Duodenal mucosa (tissue), 2 donors: ENCODE results near the gene SCRN1.

Experiments used
- H3K27ac ChIP-seq: one replicate; pipeline ENCODE4 v1.7.0; 2013; ENCODE audit warnings: low read depth, low read length
- H3K27me3 ChIP-seq, 2 donors: one replicate each; pipeline ENCODE4 v1.7.0; 2013; ENCODE audit warnings: low read length in 2 of 2, control low read depth in 1 of 2; ENCODE audit not compliant: insufficient read depth in 2 of 2, control insufficient read depth in 1 of 2
- H3K36me3 ChIP-seq, 2 donors: one replicate each; pipeline ENCODE4 v1.7.0; 2013; ENCODE audit warnings: low read length in 2 of 2, control low read depth in 1 of 2; ENCODE audit not compliant: insufficient read depth in 2 of 2, control insufficient read depth in 1 of 2
- H3K4me1 ChIP-seq, 2 donors: one replicate each; pipeline ENCODE4 v1.7.0; 2013; ENCODE audit warnings: low read length in 2 of 2, control low read depth in 1 of 2; ENCODE audit not compliant: insufficient read depth in 2 of 2, control insufficient read depth in 1 of 2
- H3K4me3 ChIP-seq, 2 donors: one replicate each; pipeline ENCODE4 v1.7.0; 2013; ENCODE audit warnings: low read length in 2 of 2, low read depth in 1 of 2
- H3K9ac ChIP-seq, 2 donors: one replicate each; pipeline ENCODE4 v1.7.0; 2013; ENCODE audit warnings: low read length in 2 of 2, low read depth in 1 of 2
- H3K9me3 ChIP-seq, 2 donors: one replicate each; pipeline ENCODE4 v1.7.0; 2013; ENCODE audit warnings: low read length in 2 of 2, control low read depth in 1 of 2; ENCODE audit not compliant: control insufficient read depth in 1 of 2

Gene SCRN1

GRCh38 chr7:29957521-29958310, 31.9 kb downstream of the SCRN1 start:
- no peaks in the 10 kb centered on the region for H3K9me3 ChIP-seq
- no peaks in the 10 kb centered on the region for H3K27me3 ChIP-seq
- no peaks in the 10 kb centered on the region for H3K36me3 ChIP-seq
- no peak overlapping the region for H3K27ac ChIP-seq
- no peak overlapping the region for H3K9ac ChIP-seq
- no peaks in the 10 kb centered on the region for H3K4me1 ChIP-seq
- no peak overlapping the region for H3K4me3 ChIP-seq

DNA sequence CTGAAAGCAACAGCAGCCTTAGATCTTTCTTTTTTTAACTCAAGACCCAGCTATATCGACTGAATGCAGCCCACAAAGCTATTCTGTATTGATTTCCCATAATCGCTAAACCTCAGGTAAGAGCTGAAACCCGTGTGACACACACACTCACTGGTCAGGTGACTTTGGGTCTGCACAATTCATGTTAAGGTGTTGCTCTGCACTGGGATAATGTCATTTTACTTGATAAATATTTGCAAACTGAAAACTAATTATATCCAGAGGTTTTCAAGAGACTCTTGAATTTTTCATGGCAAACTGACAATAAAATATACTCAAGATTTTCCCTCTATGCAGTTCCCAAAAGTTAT, 33.1 kb downstream of the SCRN1 start:
- peaks cover 0 to 6% of the 10 kb centered on the region in 2 donors for H3K36me3 ChIP-seq
- no peak overlapping the region for H3K9ac ChIP-seq
- no peaks in the 10 kb centered on the region for H3K4me1 ChIP-seq
- H3K27me3 ChIP-seq, result no peaks in the 10 kb centered on the region
- H3K27ac ChIP-seq, result no peak overlapping the region
- H3K9me3 ChIP-seq, result no peaks in the 10 kb centered on the region
- no peak overlapping the region for H3K4me3 ChIP-seq

DNA sequence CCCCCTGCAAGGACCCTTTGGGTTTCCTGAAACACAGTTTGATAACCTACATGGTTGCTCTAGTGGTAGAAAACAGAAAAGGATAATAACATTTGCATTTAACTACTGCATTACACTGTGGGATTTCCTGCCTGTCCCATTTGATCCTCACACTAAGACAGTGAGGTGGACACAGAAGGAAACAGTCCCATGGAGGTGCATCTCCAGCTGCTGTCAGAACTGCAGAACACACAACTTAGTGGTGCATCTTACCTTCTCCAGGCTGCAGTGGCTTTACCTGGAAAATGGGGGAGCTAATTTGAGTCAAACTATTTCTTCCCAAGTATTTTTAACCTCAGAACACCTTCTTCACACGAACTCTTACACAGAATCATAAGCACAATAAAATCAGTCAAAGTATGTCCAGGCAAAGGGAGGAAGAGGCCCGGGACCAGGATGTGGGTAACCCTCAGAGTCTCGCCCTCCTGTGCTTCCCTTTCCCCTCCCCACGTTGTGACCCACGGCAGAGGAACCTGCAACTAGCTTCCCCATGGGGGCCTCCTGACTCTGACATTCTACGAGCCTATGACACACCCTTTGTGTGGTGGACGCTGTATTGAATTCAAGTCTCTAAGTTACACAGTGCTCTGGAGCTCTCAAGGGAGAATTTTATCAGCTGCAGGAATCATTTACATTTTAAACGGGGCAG, 33.7 kb downstream of the SCRN1 start:
- Histone ChIP-seq H3K27me3 (no peaks in the 10 kb centered on the region), H3K4me1 (no peaks in the 10 kb centered on the region), H3K4me3 (no peak overlapping the region), H3K27ac (no peak overlapping the region), H3K36me3 (peaks cover 0 to 9% of the 10 kb centered on the region in 2 donors), H3K9me3 (no peaks in the 10 kb centered on the region), H3K9ac (no peak overlapping the region)

DNA sequence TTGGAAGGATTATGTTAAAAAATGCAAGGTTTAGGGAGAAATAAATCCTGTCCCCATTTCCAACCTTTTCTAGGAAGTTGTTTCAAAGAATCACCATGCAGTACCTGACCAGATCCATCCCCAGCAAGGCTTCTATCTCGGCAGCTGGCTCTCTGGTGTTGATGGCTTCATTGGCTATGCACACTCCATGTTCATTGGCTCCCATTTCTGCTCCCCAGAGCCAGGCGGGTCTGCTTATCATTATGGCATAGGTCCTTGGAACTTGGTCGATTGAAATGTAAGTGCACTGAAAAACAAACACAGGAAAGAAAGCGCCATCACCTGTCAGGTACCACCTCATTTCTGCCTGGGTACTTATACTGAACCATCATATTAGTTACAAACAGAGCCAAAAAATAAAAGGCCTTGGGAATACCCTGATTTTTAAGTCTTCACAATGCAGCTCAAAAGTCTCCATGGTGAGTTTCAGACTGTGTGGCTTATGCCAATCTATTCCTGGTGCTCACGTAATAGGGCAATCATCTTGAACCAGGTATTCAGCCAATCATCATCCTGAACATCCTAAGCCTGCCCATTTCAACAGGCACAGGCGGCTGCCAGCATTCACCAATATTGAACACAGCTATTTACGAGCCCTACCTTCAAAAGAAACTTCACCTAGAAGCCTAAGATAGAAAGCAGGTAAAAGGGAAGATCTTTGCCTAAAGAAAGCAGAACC, 34.4 kb downstream of the SCRN1 start:
- Histone ChIP-seq H3K27ac (no peak overlapping the region), H3K27me3 (no peaks in the 10 kb centered on the region), H3K9ac (no peak overlapping the region), H3K4me1 (no peaks in the 10 kb centered on the region), H3K36me3 (peaks cover 0 to 12% of the 10 kb centered on the region in 2 donors), H3K4me3 (no peak overlapping the region), H3K9me3 (no peaks in the 10 kb centered on the region)

DNA sequence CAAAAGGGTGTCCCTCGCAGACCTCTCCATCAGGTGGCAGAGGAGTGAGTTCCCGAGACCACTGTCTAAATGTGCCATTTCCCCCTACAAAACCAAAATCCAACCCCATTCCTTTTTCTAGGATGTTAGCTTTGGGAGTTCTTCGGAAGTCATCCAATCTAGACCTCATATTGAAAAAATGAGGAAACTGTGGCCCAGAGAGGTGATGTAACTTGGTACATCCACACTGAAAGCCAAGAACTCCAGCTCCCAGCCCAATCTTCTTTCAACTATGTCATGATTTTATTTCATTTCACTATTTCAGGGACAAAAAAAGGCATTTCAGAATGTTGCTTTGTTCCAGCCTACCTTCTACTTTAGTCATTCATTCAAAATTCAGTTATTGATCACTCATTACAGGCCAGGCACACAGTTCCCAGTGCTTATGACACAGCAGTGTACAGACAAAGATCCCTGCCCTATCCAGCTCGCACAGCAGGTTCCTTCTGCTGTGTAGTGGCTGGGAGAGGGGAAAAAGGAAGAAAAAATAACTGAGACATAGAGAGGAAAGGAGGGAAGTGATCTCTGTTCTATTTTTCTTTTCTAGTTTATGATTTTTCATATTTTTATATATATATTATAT, 35.8 kb downstream of the SCRN1 start:
- no peaks in the 10 kb centered on the region for H3K9me3 ChIP-seq
- H3K9ac ChIP-seq, result no peak overlapping the region
- H3K27me3 ChIP-seq, result no peaks in the 10 kb centered on the region
- no peak overlapping the region for H3K27ac ChIP-seq
- H3K4me1 ChIP-seq, result no peaks in the 10 kb centered on the region
- H3K36me3 ChIP-seq, result peaks cover 0 to 12% of the 10 kb centered on the region in 2 donors
- no peak overlapping the region for H3K4me3 ChIP-seq

DNA sequence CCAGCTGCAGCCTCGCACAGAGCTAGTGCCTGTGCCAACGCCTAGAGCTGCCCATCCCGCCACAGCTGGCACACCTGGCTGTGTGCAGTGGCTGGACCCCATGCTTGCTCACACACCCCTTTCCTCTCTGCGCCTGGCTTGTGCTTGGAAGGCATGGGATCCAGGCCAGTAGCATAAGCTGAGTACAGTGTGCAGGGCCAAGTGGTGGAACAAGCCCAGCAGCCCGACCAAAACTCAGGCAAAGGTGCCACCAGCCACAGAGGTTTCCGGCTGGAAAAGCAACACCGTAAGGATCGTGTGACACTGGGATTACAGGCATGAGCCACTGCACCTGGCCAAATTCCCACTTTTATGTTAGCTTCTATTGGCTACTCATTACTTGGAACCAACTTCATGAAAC, 38.4 kb downstream of the SCRN1 start:
- no peaks in the 10 kb centered on the region for H3K27me3 ChIP-seq
- H3K9ac ChIP-seq, result no peak overlapping the region
- H3K4me3 ChIP-seq, result no peak overlapping the region
- peaks cover 0 to 18% of the 10 kb centered on the region in 2 donors for H3K36me3 ChIP-seq
- no peaks in the 10 kb centered on the region for H3K9me3 ChIP-seq
- no peaks in the 10 kb centered on the region for H3K4me1 ChIP-seq
- no peak overlapping the region for H3K27ac ChIP-seq

- Histone ChIP-seq H3K4me1 (no peaks in the 10 kb centered on the region), H3K36me3 (peaks cover 0 to 18% of the 10 kb centered on the region in 2 donors), H3K9ac (no peak overlapping the region), H3K9me3 (no peaks in the 10 kb centered on the region), H3K27me3 (no peaks in the 10 kb centered on the region), H3K4me3 (no peak overlapping the region), H3K27ac (no peak overlapping the region)
Observed at GRCh38 chr7:29950480-29950879, 39.1 kb downstream of the SCRN1 start.

- Histone ChIP-seq H3K4me3 (no peak overlapping the region), H3K27ac (no peak overlapping the region), H3K9me3 (no peaks in the 10 kb centered on the region), H3K36me3 (peaks cover 0 to 20% of the 10 kb centered on the region in 2 donors), H3K9ac (no peak overlapping the region), H3K4me1 (no peaks in the 10 kb centered on the region), H3K27me3 (no peaks in the 10 kb centered on the region)
Observed at GRCh38 chr7:29948587-29948986, 41.0 kb downstream of the SCRN1 start.

- Histone ChIP-seq H3K4me3 (no peak overlapping the region), H3K9ac (no peak overlapping the region)
Observed at GRCh38 chr7:29946428-29947186, 43.0 kb downstream of the SCRN1 start.

More at GRCh38 chr7:29946428-29947186, 43.0 kb downstream of the SCRN1 start:
- Histone ChIP-seq H3K36me3 (peaks cover 0 to 29% of the 10 kb centered on the region in 2 donors), H3K9me3 (no peaks in the 10 kb centered on the region), H3K27ac (no peak overlapping the region), H3K27me3 (no peaks in the 10 kb centered on the region), H3K4me1 (no peaks in the 10 kb centered on the region)
